Measurements from ENCODE around the gene KRTCAP2.

KRTCAP2 gene

GRCh38 chr1:155128755-155129473 lies 44.2 kb downstream of the KRTCAP2 start:
- 6% methylated on average over 5 of the region's 14 CpGs for WGBS (ENCODE audit: insufficient coverage)
- peaks cover 0 to 9% (median 3%) of the 10 kb centered on the region in 5 experiments for H3K27me3 ChIP-seq (replicated peaks in 2 of 5; ENCODE audit: control insufficient read depth in 4 of 5, insufficient read depth in 5 of 5, low read length in 4 of 5)
- POLR2A ChIA-PET: interaction anchor here (0.8 to 0.9 kb wide), 2 partner anchors 8 to 37 kb away, joined by 3 to 4 read pairs; no protein-coding TSS in a partner anchor
- peaks cover 9 to 54% (median 49%) of the 10 kb centered on the region in 4 experiments for H3K4me1 ChIP-seq (ENCODE audit: control extremely low read depth in 1 of 4, control insufficient read depth in 4 of 4, insufficient read depth in 4 of 4, low read length in 3 of 4)
- H3K9me3 ChIP-seq (ENCODE audit: control extremely low read depth in 1 of 5, control insufficient read depth in 4 of 5, insufficient read depth in 2 of 5, low read depth in 1 of 5, low read length in 4 of 5): no peaks in the 10 kb centered on the region
- peak overlapping the region; percentile 2 to 89 (median 82) for H3K4me3 ChIP-seq (ENCODE audit: control insufficient read depth in 1 of 7, extremely low read depth in 1 of 7, insufficient read depth in 4 of 7, low read depth in 2 of 7, low read length in 6 of 7)
- peaks cover 0 to 23% (median 12%) of the 10 kb centered on the region in 4 experiments for H3K36me3 ChIP-seq (ENCODE audit: control insufficient read depth in 4 of 4, insufficient read depth in 4 of 4, low read length in 3 of 4)
- H3K27ac ChIP-seq (ENCODE audit: insufficient read depth in 1 of 2, low read depth in 1 of 2, low read length in 2 of 2, poor library complexity in 1 of 2, severe bottlenecking in 2 of 2): peak overlapping the region in 1 of 2 experiments; percentile 78
- CTCF ChIA-PET: interaction anchor here (1.0 to 8.6 kb wide), 9 partner anchors 8 to 44 kb away, joined by 3 to 52 read pairs (median 11); partner anchors contain the start of gene KRTCAP2
- DNase-seq: peak in 1 of 3 donors; percentile 42

DNA sequence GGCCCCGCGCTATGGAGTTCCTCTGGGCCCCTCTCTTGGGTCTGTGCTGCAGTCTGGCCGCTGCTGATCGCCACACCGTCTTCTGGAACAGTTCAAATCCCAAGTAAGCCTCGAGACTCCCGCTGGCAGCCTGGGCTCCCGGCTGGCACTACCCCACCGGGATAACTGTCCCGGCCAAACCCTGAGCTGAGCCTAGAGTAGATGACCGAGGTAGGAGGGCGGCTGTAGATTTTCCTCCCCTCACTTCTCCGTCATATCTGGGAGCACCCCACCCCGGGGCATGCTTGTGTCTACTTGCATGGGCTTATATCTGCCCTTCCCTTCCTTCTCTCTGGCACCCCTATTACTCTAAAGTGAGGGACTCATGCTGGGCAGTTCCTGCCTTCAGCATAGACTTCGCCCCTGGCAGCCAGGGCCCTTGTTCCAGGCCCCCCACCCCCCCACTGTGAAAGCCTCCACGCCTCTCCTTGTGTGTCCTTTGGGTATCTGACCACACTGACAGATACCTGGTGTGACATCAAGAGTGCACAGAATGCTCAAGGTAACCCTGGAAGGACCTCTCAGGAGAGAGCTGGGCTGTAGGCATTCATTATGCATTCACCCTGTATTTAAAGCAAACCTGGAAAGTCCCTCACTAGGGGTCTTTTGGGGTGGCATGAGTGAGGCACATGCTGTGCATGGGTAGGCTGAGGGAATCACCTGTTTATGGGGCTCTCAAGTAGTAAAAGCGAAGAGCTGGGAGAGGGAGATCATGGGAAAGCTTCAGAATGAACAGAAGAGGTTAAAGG lies 44.9 kb downstream of the KRTCAP2 start:
- Histone ChIP-seq H3K4me1 (ENCODE audit: control extremely low read depth in 1 of 4, control insufficient read depth in 4 of 4, insufficient read depth in 4 of 4, low read length in 3 of 4) (peaks cover 9 to 54% (median 49%) of the 10 kb centered on the region in 4 experiments), H3K4me3 (ENCODE audit: control insufficient read depth in 1 of 7, extremely low read depth in 1 of 7, insufficient read depth in 4 of 7, low read depth in 2 of 7, low read length in 6 of 7) (peak overlapping the region; percentile 47 to 89 (median 82)), H3K9me3 (ENCODE audit: control extremely low read depth in 1 of 5, control insufficient read depth in 4 of 5, insufficient read depth in 2 of 5, low read depth in 1 of 5, low read length in 4 of 5) (no peaks in the 10 kb centered on the region), H3K36me3 (ENCODE audit: control insufficient read depth in 4 of 4, insufficient read depth in 4 of 4, low read length in 3 of 4) (peaks cover 0 to 15% (median 10%) of the 10 kb centered on the region in 4 experiments), H3K27ac (ENCODE audit: insufficient read depth in 1 of 2, low read depth in 1 of 2, low read length in 2 of 2, poor library complexity in 1 of 2, severe bottlenecking in 2 of 2) (peak overlapping the region in 1 of 2 experiments; percentile 78), H3K27me3 (replicated peaks in 2 of 5; ENCODE audit: control insufficient read depth in 4 of 5, insufficient read depth in 5 of 5, low read length in 4 of 5) (peaks cover 0 to 9% (median 3%) of the 10 kb centered on the region in 5 experiments)
- ChIA-PET POLR2A (interaction anchor here (0.8 kb wide), 1 partner anchor 36 kb away, joined by 4 read pairs; no protein-coding TSS in a partner anchor), CTCF (interaction anchor here (1.0 to 8.6 kb wide), 9 partner anchors 9 to 44 kb away, joined by 3 to 52 read pairs (median 11); partner anchors contain the start of gene KRTCAP2)
- DNase-seq: peak in 1 of 3 donors; percentile 37
- 3% methylated on average over 15 of the region's 17 CpGs for WGBS (ENCODE audit: insufficient coverage)

DNA sequence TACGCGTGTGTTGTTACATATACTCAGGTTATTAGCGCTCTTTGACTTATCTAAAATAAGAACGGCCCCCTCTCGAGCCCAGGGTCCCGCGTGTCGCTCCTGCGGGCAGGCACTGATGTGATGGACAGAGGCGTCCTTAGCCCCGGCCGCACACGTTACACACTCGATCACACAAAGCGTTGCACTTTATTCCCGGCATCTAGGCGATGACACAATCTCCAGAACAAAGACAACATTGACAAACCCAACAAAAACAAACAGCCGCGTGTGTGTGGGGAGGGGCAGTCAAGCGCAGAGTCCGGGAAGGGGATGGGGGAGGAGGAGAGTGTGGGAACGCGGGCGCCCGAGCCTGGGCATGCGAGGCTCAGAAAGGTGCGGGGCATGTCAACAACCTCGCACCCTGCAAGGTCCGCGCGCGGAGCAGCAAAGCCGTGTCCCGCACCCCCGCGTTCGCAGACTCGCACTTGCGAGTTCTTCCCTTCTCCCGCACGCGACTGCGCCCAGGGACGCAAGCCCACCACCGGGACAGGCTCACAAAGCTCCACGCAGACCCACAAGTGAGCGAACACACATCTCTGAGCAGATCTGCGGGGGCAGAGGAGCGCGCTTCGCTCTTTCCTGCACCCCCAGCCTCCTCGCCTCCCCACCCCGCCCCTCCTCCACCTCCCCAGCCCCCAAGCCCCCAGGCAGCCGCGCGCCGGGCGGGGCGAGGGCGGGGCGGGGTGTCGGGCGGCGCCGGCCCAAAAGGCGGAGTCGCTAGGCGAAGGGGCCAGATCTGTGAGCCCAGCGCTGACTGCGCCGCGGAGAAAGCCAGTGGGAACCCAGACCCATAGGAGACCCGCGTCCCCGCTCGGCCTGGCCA lies 45.8 kb downstream of the KRTCAP2 start, which contains the start of gene EFNA1:
TSS of gene EFNA1 (plus strand) at position 772 of the 862 bp plus-strand sequence. CDS start 102 bp downstream, outside the sequence.
- WGBS (ENCODE audit: insufficient coverage): 0% methylated on average over 35 of the region's 76 CpGs
- Histone ChIP-seq H3K27ac (ENCODE audit: insufficient read depth in 1 of 2, low read depth in 1 of 2, low read length in 2 of 2, poor library complexity in 1 of 2, severe bottlenecking in 2 of 2) (peak within 1 kb of the TSS in 1 of 2 experiments; percentile 78), H3K4me3 (ENCODE audit: control insufficient read depth in 1 of 7, extremely low read depth in 1 of 7, insufficient read depth in 4 of 7, low read depth in 2 of 7, low read length in 6 of 7) (peak within 1 kb of the TSS; percentile 47 to 89 (median 82)), H3K9me3 (ENCODE audit: control extremely low read depth in 1 of 5, control insufficient read depth in 4 of 5, insufficient read depth in 2 of 5, low read depth in 1 of 5, low read length in 4 of 5) (no peaks in the 10 kb centered on the region), H3K36me3 (ENCODE audit: control insufficient read depth in 4 of 4, insufficient read depth in 4 of 4, low read length in 3 of 4) (peaks cover 0 to 11% (median 8%) of the 10 kb centered on the region in 4 experiments), H3K27me3 (replicated peaks in 2 of 5; ENCODE audit: control insufficient read depth in 4 of 5, insufficient read depth in 5 of 5, low read length in 4 of 5) (peaks cover 0 to 9% (median 3%) of the 10 kb centered on the region in 5 experiments), H3K4me1 (ENCODE audit: control extremely low read depth in 1 of 4, control insufficient read depth in 4 of 4, insufficient read depth in 4 of 4, low read length in 3 of 4) (peaks cover 9 to 54% (median 49%) of the 10 kb centered on the region in 4 experiments)
- CTCF ChIA-PET: interaction anchor here (1.0 to 8.6 kb wide), 7 partner anchors 9 to 45 kb away, joined by 3 to 52 read pairs (median 11); partner anchors contain the start of gene KRTCAP2
- POLR2A ChIA-PET: no interaction called here
- DNase-seq: peak in 2 of 3 donors; percentile 42 to 56

DNA sequence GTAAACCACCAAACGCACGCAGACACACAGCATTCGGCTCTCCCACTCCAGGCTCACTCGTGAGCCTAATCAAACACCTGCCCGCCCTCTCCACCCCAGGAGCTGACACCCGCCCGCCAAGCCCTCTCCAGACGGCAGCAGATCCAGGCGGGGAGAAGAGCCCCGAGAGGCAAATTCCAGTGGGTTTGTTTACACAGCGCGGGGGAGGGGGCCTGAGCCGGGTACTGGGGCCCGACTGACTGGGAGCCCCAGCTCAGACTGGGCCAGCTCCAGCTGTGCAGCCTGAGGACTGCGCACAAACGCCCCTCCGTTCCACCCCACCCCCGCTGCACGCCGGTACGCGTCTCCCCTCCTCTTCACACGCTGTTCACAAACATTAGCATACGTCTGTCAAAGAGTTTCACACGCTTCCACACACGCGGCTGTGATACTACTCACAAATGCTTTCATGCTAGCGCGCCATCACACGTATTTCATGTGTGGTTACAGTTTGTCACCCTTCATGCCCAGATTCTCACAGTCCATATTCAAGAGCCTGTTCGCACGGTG lies 46.5 kb downstream of the KRTCAP2 start:
- no peaks in the 10 kb centered on the region for H3K9me3 ChIP-seq (ENCODE audit: control extremely low read depth in 1 of 5, control insufficient read depth in 4 of 5, insufficient read depth in 2 of 5, low read depth in 1 of 5, low read length in 4 of 5)
- peak in 2 of 3 donors; percentile 77 to 86 for DNase-seq
- WGBS (ENCODE audit: insufficient coverage): 12% methylated on average over 30 of the region's 32 CpGs
- ChIA-PET POLR2A (no interaction called here), CTCF (interaction anchor here (1.0 to 8.6 kb wide), 7 partner anchors 9 to 45 kb away, joined by 3 to 48 read pairs (median 5); no protein-coding TSS in a partner anchor)
- no peak overlapping the region for H3K27ac ChIP-seq (ENCODE audit: insufficient read depth in 1 of 2, low read depth in 1 of 2, low read length in 2 of 2, poor library complexity in 1 of 2, severe bottlenecking in 2 of 2)
- peak overlapping the region in 5 of 7 experiments; percentile 64 to 87 (median 79) for H3K4me3 ChIP-seq (ENCODE audit: control insufficient read depth in 1 of 7, extremely low read depth in 1 of 7, insufficient read depth in 4 of 7, low read depth in 2 of 7, low read length in 6 of 7)
- peaks cover 0 to 6% (median 5%) of the 10 kb centered on the region in 4 experiments for H3K36me3 ChIP-seq (ENCODE audit: control insufficient read depth in 4 of 4, insufficient read depth in 4 of 4, low read length in 3 of 4)
- H3K4me1 ChIP-seq (ENCODE audit: control extremely low read depth in 1 of 4, control insufficient read depth in 4 of 4, insufficient read depth in 4 of 4, low read length in 3 of 4): peaks cover 9 to 54% (median 49%) of the 10 kb centered on the region in 4 experiments
- H3K27me3 ChIP-seq (replicated peaks in 2 of 5; ENCODE audit: control insufficient read depth in 4 of 5, insufficient read depth in 5 of 5, low read length in 4 of 5): peaks cover 0 to 9% (median 3%) of the 10 kb centered on the region in 5 experiments

DNA sequence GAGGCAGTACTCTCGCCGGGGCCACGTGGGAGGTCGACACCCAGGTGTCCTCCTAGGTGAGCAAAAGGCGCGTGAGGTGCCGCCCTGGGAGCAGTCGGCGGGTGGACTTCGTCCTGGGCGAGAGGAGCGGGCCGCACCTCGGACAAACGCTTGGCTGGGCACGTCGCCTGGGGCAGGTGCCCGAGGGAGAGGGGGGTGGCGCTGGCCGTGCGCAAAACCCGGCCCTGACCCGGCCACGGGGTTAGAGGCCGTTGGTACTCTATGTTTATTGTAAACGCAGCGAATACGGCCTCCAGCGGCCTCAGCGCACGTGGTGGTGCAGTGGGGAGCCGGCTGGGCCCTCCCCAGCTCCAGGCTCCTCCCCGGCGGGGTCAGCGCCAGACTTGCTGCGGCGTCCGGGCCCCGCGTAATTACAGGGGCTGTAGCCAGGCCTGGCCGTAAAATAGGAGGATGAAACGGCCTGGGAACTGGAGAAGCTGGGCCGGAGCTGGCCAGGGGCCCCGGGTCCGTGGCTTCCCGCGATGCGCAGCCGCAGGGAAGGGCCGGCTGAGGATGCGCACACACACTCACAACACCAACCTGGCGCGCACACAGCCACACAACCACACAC lies 47.1 kb downstream of the KRTCAP2 start:
- WGBS (ENCODE audit: insufficient coverage): 71% methylated on average over 49 of the region's 53 CpGs
- H3K27ac ChIP-seq (ENCODE audit: insufficient read depth in 1 of 2, low read depth in 1 of 2, low read length in 2 of 2, poor library complexity in 1 of 2, severe bottlenecking in 2 of 2): no peak overlapping the region
- H3K27me3 ChIP-seq (replicated peaks in 2 of 5; ENCODE audit: control insufficient read depth in 4 of 5, insufficient read depth in 5 of 5, low read length in 4 of 5): peaks cover 0 to 9% (median 3%) of the 10 kb centered on the region in 5 experiments
- DNase-seq: no peak
- H3K4me1 ChIP-seq (ENCODE audit: control extremely low read depth in 1 of 4, control insufficient read depth in 4 of 4, insufficient read depth in 4 of 4, low read length in 3 of 4): peaks cover 9 to 51% (median 48%) of the 10 kb centered on the region in 4 experiments
- POLR2A ChIA-PET: interaction anchor here (1.0 kb wide), 1 partner anchor 10 kb away, joined by 3 read pairs; no protein-coding TSS in a partner anchor
- peaks cover 0 to under 1% (median 0%) of the 10 kb centered on the region in 4 experiments for H3K36me3 ChIP-seq (ENCODE audit: control insufficient read depth in 4 of 4, insufficient read depth in 4 of 4, low read length in 3 of 4)
- no peaks in the 10 kb centered on the region for H3K9me3 ChIP-seq (ENCODE audit: control extremely low read depth in 1 of 5, control insufficient read depth in 4 of 5, insufficient read depth in 2 of 5, low read depth in 1 of 5, low read length in 4 of 5)
- H3K4me3 ChIP-seq (ENCODE audit: control insufficient read depth in 1 of 7, extremely low read depth in 1 of 7, insufficient read depth in 4 of 7, low read depth in 2 of 7, low read length in 6 of 7): peak overlapping the region in 2 of 7 experiments; percentile 85 to 87
- CTCF ChIA-PET: interaction anchor here (1.0 to 8.6 kb wide), 11 partner anchors 8 to 46 kb away, joined by 3 to 48 read pairs (median 5); no protein-coding TSS in a partner anchor

Measured in common myeloid progenitor, CD34-positive (primary cell).